Measurements from ENCODE around the gene TNPO1.

Gene TNPO1

DNA sequence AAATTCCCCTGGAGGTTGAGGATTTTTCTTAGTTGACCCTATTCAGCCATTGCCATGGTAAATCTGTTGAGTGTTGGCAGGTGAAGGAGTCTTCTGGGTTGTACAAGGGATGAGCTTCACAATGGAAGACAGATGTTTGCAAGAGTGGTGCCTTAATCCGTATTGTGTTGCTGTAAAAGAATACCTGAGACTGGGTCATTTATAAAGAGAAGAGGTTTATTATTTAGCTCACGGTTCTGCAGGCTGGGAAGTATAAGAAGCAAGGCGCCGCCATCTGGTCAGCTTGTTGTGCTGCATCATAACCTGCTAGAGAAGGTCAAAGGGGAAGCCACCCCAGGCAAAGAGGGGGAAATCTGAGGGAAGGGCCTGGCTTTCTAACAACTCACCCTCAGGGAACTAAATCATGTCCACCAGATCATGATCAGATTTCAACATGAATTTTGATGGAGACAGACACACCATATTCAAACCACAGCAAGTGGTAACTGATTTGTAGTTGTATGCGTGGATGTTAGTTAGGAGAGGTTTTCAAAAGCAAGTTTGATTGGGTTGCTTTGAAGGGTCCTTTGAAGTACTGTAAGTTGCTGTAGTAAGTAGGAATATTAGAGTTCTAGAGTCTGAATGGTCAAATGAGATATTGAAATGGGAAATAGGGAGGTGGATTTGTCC, 2.5 kb downstream of the TNPO1 start:
- DNase-seq (ENCODE audit: low spot score), result peak; percentile 49

DNA sequence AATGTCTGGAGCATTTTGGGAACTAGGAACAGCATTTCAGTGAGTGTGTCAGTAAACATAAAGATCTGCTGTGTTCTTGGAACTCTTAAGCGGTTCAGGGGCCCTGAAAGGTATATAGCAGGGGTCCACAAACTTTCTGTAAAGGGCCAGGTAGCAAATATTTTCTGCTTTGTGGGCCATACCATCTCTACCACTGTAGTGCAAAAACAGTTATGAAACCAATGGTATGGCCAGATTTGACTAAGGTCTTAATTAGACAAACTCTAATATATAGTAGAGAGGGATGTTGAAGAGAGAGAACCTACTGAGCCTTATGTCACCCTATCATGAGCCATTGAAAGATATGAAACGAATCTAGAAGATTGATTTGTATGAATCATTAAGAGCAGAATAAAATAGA, 5.3 kb downstream of the TNPO1 start:
- no peak for DNase-seq (ENCODE audit: low spot score)

- DNase-seq (ENCODE audit: low spot score), result no peak
Measured at GRCh38 chr5:72822944-72823343, 6.5 kb downstream of the TNPO1 start.

- DNase-seq (ENCODE audit: low spot score), result no peak
Measured at GRCh38 chr5:72829707-72830106, 13.2 kb downstream of the TNPO1 start.

GRCh38 chr5:72830362-72830761, 13.9 kb downstream of the TNPO1 start:
- DNase-seq (ENCODE audit: low spot score), result no peak

DNA sequence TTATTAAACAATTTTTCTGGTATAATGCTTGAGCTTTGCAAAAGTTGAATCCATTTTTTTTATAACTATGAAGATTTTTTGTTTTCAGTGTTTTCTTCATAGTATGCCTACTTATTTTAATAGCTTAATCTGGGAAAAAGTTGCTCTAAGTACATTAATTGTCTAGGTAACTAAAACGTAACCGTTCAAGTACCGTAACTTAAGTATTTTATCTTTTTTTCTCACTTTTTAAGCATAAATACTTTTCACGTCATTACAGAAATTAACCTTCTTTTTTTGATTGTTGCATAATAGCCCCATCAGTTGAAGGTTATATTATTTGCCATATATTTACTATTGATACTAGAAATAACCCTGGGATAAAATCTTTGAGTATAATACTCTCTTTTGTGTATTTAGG, 15.2 kb downstream of the TNPO1 start:
- DNase-seq (ENCODE audit: low spot score), result no peak

GRCh38 chr5:72834924-72835323, 18.5 kb downstream of the TNPO1 start:
- no peak for DNase-seq (ENCODE audit: low spot score)

DNA sequence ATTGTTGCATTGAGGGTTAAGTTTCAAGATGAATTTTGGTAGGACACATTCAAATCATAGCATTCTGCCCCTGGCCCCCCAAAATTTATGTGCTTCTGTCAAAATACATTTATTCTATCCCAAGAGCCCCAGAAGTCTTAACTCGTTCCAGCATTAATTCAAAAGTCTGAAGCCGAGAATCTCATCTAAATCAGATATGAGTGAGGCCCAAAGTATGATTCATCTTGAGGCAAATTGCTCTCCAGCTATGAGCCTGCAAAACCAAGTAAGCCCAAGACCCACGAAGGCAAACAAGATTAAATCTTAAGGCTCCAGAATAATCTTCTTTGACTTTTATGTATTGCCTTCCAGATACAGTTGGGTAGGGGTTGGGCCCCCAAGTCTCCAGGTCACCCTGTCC, 19.2 kb downstream of the TNPO1 start:
- no peak for DNase-seq (ENCODE audit: low spot score)

GRCh38 chr5:72836810-72837209, 20.3 kb downstream of the TNPO1 start:
- DNase-seq (ENCODE audit: low spot score), result no peak

DNA sequence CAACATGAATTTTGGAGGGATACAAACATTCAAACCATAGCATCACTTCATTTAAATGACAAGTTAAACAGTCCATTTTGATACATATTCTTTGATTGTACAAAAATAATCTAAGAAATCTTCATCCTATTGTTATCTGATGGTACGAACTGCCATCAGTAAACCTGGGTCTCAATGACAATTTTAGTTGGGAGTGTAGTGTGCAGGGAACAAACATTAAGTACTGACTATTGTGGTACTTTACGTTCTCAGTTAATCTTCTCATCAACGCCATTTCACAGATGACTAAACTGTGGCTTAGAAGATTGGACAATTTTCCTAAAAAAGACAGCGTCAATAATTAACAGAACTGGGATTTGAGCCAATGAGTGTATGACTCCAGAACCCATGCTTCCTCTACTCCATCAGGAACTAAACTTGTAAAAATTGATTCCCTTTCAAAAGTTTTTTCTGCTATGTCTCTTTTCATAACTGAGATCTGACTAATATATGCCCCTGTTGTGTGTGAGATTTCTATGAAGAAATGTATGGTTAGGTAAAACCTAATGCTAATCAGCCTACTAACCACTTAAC, 21.1 kb downstream of the TNPO1 start:
- no peak for DNase-seq (ENCODE audit: low spot score)

DNA sequence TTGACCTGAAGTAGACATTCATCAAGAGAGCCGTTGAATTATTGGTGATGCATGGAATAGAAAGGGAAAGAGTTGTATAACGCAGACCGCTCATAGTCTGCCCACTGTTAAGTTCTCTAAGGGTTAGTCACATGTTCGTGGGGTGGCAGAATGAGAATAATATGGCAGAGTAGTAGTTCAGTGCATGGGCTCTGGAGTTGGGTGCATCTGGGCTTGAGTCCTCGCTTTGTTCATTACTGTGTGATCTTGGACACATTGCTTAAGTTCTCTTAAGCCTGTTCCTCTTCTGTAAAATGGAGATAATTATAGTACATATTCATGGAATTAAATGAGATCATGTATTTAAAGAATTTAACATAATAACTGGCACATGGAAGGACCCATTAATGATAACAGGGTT, 23.6 kb downstream of the TNPO1 start:
- DNase-seq (ENCODE audit: low spot score), result no peak

DNA sequence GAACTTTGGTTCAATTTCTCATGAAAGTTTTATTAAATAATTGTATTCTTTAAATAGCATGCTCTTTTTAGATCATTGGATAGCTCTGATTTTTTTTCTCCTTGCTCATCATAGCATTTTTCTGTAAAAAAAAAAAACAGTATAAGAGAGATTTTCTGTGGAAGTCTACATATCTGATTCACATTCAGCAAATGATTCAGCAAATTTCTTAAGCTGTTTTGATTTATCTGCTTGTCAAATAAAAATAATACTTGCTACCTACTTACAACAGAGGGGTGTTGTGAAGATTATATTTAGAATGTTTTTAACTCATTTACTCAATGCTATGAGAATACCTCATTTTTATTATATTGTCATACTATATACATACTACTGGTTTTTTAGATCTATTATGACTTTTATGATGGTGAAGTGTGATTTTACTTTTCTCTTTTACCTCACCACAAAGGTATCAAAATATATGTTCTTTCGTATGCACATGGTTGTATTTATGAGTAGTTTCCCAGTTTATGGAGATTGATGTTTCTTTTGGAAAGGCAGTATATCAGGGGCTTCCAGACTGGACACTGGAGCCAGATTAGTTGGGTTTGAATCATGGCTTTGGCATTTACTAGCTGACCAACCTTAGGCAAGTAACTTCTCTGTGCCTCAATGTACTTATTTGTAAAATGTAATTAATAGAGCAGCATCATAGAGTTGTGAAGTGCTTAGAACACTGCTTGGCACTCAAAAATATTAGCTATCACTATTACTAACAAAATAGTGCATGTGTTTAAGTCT, 25.5 kb downstream of the TNPO1 start:
- DNase-seq (ENCODE audit: low spot score), result no peak

DNA sequence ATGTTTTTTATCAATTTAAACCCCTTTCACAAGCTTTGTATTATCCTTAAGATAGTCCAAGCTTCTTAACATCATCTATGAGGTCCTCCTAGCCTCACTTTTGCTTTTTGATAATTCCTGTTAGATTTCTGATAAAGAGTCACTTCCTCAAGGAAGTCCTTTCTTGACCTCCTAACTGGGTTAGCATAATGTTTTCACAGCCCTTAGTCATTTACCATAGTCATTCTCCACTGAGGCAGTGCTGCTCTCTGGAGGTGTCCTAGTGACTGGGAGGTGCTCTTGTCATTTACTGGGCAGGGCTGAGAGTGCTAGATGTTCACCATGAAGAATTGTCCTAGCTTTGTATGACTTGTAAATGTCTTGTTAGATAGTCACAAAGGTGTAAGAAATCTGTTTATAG, 26.4 kb downstream of the TNPO1 start:
- no peak for DNase-seq (ENCODE audit: low spot score)

- DNase-seq (ENCODE audit: low spot score), result no peak
Measured at GRCh38 chr5:72844218-72844603, 27.8 kb downstream of the TNPO1 start.

- DNase-seq (ENCODE audit: low spot score), result no peak
Measured at GRCh38 chr5:72845889-72846288, 29.4 kb downstream of the TNPO1 start.

- no peak for DNase-seq (ENCODE audit: low spot score)
Measured at GRCh38 chr5:72846483-72846882, 30.0 kb downstream of the TNPO1 start.

DNA sequence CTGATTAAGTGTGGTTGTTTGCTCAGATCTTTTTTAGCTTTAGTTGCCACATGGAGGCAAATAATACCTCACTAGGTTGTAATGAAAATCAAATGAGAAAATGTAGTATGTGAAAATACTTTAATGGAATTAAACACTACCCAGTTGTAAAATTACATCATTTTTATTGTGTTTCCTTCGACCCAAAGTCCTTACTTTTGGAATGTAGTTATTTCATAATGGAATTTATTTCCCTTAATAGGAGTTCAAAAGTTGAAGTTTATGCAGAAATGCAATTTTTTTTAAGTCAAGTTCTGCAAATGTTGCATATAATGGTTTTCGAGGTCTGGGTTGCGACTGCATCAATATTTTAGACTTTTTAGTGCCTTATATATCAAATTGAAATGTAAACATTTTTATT, 31.0 kb downstream of the TNPO1 start:
- DNase-seq (ENCODE audit: low spot score), result no peak

- peak; percentile 85 for DNase-seq (ENCODE audit: low spot score)
Measured at GRCh38 chr5:72847989-72848473, 31.6 kb downstream of the TNPO1 start.

DNA sequence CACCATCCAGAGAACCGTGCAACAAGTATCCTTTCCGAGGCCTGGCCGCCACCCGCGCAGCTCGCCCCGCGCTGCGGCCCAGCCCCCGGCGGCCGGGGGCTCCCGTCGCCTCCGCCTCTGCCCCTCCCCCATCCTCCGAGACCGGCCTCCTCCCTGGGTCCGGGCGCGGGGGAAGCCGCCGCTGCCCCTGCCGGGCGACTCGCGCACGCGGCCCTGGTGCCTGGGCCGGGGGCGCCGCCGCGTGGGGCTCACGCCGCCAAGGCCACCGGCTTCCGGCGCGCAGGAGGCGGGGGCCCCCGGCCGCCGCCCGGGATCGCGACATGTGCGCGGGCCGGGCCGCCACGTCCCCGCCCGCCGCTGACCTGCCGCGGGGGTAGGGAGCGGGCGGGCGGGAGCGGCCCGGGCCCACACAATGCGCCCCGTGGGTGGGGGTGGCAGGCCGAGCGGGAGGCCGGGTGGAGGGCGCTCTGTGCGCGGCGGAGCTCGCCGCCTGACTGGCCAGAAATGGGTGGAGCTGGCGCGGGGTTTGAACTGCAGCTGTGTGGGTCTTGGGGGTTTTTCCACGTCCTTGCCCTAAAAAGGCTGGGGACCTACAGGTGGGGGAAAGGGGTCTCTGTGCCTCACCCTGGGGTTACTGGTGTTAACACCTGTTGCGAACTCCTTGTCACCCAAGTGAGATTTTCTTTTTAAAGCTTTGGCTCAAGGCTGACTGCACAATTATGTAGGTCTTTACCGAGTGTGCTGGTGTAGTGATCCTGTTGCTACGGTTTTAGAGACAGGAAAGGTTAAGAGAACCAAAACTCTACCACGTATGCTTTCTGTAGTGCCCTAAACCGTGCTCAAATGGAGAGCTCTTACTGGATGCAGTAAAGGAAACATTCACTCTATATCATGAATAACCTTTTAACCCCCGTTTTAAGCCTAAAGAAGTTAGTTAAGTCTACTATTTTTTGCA, 32.3 kb downstream of the TNPO1 start:
- DNase-seq (ENCODE audit: low spot score), result peak; percentile 75

DNA sequence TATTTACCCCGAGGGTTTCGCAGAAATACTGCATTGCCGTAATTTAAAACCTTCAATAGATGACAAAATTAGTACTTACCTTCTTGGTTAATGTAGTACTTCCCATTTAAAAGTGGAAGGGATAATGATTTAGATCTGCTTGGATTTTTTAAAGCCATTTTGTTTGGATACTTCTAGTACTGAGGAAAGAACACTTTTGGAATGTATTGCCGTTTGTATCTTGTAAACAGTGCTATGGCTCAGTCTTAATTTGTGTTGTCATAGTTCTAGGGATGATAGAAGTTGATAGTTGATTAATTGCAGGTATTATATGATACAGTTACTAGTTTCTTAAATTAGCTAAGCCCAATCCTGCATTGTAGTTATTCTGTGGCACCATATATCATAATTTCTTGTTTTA, 33.1 kb downstream of the TNPO1 start:
- DNase-seq (ENCODE audit: low spot score), result no peak

GRCh38 chr5:72850113-72850512, 33.7 kb downstream of the TNPO1 start:
- no peak for DNase-seq (ENCODE audit: low spot score)

- DNase-seq (ENCODE audit: low spot score), result no peak
Measured at GRCh38 chr5:72852356-72852755, 35.9 kb downstream of the TNPO1 start.
